Activated CD4-positive, CD25-positive, alpha-beta regulatory T cell treated with anti-CD3 and anti-CD28 coated beads, Interleukin-2, amount 50 U/mL, for 72 hours (primary cell): ENCODE results near the gene NHLRC1.

Experiments used
- DNase-seq: peaks from one replicate; pipeline ENCODE4 v3.0.0; 2021

NHLRC1 gene

DNA sequence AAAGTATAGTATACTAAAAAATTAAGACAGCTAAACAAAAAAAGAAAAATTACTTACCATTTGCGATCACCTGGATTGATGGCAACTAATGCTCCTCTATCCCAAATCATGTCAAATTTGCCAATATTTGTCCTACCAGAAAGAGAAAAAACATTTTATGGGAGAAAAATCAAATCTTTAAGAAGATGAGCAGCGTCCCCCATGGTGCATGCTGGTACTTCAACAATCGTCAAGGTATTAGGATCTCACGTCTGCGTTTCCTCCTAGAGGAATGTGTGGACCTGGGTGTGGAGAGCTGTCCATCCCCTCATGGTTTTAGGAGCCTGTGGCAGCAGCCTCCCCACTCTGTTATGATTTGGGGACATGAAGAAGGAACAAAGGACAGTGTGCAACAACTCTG, 16.4 kb upstream of the NHLRC1 start:
- DNase-seq: no peak

DNA sequence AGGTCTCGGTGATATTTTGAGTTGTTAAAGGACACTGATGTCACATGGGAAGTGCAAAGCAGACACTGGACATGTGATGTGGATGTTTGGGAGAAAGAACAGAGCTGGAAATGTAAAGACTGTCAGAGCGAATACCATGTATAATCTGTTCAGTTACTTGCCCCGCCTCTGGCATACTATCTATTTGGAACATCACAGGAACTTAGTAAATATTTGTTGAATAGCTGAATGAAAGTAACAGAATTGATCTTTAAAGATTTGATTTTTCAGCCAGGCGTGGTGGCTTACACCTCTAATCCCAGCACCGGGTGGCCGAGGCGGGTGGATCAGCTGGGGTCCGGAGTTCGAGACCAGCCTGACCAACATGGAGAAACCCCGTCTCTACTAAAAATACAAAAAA, 13.8 kb upstream of the NHLRC1 start:
- DNase-seq: no peak

DNA sequence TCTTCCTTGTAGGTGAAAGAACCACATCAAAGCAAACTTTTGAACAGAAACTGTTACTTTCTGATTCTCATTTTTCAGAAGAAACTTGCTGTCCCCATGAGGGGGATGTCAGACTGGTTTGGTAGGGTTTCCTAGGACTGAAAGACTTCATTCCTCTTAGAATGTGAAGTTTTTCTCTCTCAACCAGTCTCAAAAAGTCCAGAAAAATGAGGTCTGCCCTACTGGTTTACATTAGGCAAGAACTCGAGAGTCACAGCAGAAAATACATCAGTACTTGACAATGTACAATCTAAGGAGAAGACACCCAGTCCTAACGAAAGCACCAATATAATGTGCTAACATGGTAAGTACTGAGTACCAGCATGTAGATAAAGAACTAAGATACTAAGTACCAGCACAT, 12.7 kb upstream of the NHLRC1 start:
- DNase-seq: no peak

DNA sequence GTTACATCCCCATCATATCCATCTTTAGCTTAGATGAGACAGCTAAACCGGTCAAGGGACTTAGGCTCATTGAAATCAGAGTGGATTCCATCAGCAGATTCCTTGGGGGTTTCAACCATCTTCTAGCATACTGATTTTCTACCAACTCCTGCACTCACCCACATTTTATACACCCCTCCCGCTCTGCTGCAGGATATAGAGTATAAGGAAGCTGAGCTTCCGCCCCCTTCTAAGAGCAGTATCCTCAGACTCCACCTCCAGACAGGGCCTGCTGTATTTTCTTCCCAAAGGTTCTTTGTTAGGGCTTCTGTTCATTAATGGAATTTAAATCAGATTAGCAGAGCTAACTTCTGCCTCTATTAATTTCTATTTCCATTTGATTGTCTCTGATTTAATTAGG, 9.9 kb upstream of the NHLRC1 start:
- DNase-seq: no peak

DNA sequence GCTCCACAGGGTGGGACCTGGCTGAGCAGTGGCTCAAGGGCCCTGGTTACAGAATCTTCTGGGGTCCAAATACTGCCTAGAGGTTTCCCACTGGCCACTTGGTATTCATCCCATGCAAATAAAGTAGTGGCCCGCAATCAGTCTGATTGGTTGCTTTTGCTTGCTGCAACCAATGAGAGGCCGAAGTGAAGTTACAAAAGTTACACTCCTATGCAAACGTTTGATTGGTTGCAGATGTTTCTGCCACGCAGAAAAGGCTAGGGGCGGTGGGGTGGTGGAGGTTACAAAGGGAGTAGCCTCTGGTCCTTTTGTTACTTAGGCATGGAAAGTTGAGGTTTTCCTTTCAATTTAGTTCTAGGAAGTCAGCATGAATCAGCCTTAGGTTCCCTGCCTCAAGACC, 3.6 kb upstream of the NHLRC1 start:
- DNase-seq: no peak

DNA sequence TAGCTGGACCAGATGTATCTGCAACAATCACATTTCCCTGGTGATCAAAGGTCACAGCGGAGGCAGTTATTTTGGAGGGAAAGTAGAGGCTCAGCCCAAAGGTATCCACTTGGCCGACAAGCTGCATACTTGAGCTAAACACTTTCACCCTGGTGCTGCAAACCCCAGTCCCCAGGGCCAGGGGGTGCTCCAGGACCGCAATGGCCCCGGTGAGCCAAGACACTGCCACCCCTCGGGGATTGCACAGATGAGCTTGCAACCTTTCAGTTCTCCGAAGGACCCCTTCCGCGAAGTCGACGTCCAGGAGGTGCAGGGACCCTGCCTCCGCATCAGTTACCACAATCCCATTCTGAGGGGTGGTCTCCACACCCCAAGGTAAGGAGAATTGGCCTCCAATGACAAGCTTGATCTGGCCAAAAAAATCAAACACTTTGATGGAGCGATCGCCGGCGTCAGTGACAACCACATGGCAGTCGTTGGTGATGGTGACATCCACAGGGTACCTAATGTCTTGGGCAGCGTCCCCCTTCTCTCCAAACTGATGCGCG, 823 bp downstream of the NHLRC1 start:
- no peak for DNase-seq

DNA sequence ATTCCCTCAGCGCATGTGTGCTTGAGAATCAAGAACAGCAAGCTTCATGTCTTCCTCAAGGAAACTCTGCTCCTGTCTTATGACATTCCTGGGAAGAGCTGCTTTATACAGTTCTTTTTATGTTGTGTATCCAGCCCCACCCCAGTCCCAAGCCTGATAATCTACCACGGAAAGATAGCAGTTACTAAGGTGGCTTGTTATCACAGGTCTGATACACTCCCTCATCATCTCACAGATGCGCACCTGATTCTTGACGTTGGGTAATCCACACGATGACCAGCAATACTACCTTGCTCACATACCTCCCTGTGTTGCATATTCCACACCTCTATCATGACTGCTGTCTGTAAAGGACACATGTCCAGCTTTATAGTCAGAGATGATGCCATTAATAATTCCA, 3.2 kb downstream of the NHLRC1 start:
- no peak for DNase-seq

DNA sequence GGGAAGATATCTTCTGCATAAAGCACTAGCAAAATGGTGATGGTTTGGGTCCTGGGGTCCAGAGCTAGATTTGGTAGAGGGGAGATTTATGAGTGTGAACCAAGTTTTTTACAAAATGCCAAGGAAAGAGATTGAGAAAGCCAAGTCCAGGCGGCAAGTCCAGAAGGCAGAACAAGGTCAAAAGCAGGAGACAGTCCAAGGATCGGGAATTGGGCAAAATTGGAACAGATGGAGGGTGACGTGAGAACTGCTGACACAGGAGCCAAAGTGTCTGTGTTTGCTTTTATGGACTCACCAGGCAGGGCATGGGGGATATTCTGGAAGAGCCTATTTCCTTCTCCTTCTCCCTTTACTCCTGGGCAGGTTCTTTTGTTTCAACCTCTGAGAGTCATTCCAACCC, 4.1 kb downstream of the NHLRC1 start:
- no peak for DNase-seq

DNA sequence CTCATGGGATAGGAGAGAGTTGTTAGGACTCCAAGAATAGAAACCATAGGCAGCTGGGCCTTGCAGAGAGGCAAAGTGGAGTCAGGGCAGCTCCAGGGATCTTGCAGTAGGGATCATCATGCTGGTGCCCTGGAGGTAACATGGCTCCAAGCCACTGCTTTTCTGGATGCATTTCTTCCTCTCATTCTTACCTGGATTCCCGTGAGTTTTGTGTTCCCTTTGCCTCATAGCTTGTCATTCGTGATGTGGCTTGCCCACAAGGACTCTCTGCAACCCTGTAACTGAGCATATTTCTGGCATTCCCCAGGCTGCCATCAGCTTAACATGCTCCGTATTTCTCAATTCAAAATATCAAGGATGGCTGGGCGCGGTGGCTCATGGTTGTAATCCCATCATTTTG, 5.3 kb downstream of the NHLRC1 start:
- no peak for DNase-seq

DNA sequence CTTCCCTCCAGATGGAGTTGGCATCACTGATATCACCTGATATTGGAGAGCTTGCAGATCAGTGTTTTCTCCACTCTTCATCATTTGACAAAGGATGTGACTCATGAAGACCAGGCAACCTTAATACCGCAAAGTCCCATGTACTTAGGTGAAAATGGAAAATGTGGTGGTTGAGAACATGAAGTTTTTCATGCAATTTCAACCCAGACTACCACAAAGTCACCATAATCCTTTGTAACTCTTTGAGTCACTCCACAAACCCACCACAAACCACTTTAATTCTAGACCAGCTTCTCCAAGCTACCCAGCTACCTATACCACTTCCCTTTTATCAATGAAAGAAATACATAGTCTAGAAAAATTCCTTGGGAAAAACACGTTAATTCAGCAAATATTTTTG, 7.1 kb downstream of the NHLRC1 start:
- DNase-seq: no peak

DNA sequence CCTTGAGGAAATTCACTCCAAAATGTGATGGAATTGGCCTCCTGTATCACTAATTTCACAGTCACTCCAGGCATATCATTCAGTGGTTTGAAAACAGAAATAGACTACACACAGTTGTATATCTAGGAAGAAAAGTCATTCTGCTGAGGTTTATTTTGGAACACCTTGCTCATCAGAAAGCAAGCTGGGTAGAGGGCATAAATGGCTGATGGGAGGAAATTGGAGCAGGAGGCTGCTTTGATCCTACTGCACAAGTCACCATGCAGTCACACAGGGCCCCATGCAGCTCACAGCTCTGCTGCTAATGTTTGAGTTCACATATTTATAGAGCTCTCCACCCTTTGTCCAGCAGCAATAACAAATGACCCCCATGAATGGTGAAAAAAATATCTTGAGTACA, 12.3 kb downstream of the NHLRC1 start:
- no peak for DNase-seq

DNA sequence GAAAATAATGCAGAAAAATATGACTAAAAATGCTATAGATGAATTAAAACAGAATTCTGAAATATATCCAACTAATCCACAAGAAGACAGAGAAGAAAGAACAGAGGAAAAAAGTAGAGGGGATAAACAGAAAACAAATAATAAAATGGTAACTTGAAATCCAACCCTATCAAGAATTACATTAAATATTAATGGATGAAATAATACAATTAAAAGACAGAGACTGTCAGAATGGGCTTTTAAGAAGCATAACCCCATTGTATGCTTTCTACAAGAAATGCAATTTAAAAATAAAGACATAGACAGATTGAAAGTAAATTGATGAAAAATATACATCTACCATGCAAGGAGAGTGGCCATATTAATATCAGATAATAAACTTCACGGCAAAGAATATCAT, 15.4 kb downstream of the NHLRC1 start:
- no peak for DNase-seq

DNA sequence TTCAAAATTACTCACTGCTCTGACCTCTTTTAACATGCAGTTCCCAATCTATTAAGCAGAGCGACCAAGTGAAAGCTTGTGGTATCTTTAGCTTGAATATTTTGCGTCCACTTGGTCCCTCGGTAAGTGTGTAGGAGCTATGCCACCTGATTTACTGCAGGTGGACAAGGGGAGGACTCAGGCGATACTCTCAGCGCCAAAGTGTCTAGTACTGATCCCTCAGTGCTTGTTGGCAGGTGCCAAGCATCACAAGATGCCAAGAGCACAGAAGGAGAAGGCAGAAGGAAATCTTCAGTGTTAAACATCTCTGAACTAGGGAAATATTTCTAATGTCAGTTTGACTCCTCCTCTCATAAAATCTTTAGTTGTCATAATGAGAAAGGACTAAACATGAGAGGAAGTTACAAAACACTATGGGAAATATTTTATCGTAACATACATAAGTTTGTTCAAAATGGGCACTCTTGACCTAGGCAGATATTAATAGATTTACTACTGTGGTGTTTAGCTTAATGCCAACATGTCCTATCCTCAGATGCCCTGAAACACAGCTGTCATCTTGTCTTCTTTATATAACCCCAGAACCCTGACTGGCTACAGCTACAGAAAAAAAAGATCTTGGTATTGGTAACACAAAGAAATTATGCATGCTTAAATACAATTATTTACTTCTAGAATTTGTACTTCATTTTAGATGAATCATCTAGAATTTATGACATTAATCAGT, 19.5 kb downstream of the NHLRC1 start:
- DNase-seq: no peak

DNA sequence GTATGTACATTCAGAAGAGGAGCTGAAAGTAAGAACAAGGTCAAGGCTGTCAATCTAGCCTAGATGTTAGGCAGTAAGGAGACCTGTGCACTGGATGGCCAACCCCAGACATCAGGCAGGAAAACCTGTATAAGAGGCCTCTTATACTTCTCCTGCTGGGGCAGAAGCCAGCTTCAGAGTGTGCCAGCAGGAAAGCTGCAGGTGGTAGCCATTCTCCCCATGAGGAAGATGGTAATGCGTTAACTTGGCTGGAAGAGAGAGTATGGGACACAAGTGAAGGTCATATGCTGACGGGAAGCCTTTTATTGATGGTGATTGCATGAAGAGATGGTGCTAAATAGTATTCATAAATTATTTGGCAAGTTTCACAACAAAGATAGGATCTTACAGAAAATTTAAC, 20.6 kb downstream of the NHLRC1 start:
- DNase-seq: no peak

DNA sequence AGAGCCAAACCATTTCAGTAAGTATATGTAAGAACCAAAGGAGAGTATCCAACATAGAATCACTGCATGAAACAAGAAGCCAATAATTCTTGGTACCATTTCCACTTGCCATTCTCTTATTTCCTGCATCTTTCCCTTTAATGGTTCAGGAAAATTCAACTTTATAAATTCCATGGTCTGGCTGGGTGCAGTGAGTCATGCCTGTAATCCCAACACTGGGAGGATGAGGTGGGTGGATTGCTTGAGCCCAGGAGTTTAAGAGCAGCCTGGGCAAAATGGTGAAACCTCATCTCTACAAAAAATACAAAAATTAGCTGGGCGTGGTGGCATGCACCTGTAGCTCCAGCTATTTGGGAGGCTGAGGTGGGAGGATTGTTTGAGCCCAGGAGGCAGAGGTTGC, 21.2 kb downstream of the NHLRC1 start:
- DNase-seq: no peak

DNA sequence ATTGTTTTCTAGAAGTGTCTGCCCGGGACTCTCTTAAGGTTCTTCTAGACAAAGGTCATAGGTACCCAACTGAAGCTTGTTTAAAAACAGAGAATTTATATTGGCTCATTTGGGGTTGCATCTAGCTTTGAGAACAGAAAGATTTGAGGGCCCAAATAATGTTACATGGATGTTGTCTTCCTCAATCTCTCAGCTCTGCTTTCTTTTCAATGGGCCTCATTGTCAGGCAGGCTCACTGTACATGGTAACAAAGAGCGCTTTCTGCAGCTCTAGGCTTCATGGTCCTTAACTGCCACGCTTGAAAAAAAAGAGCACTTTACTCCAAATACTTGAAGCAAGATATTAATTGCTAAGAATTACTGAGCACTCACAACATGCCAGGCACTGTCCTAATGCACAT, 22.2 kb downstream of the NHLRC1 start:
- DNase-seq: no peak

DNA sequence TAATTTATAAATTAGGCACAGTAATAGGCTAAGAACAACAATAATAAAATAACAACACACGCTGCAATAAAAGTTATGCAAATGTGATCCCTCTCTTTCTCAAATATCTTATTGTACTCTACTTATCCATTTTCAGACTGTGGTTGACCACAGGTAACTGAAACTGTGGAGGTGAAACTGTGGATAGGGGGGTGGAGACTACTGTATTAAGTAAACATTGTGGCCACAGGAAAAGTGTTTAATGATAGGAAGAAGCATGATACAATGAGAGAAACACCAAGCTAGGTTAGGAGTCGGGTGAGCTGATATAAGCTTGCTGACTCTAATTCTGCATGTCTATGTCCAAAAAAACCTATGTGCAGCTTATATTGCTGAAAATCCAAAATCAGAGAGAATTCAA, 23.0 kb downstream of the NHLRC1 start:
- no peak for DNase-seq

DNA sequence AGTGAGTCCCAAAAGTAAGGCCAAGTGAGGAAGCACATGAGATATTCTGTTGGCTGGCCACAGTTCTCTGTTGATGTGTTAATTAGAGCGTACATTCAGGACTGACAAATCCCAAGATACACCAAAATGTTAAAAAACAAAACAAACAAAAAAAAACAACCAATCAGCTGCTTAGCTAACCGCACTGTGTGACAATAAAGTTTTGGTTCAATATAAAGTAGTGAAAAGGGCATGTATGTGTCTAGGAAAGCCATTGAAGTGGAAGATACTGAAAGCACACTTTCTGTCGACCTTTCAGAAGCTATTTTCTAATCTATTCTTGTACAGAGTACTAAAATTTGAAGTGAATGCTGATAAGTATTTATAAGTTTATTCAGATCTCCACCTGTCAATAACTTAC, 26.1 kb downstream of the NHLRC1 start:
- no peak for DNase-seq

DNA sequence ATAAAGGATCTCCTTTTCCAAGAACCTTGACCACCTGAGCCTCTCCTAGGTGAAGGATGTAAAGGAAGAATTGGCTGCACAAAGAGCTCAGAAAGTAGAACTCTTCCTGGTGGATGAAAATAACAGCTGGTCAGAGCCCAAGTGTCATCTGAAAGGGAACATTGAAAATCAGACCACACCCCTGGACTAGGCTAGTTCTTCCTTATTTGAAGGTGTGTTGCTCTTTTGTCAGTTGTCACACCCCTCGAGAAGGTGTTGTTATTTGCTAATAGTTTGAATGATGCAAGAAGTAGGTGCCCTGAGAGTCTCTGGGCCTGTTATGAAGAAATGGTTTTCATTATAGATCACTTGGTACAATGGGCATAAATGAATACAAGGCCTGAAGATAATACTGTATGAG, 31.1 kb downstream of the NHLRC1 start:
- no peak for DNase-seq

DNA sequence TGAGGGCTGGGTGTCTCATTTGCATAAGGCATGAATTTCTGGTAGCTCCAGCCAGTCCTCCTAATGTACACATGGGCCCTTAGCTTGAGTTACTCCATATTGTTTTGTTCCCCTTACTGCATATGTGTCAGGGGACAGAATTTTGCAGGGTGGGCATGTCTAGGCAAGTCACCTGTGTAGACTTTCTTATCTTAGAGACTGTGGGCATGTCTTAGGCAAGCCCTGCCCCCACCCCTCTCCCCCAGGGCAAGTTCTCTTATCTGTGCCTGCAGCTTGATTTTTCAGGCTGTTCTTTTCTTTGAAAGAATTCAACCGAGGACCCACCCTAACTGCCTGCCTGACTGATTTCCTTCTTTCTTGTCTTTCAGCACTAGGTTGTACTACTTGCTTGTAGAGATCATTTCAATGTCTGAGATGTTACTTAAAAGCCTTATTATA, 32.1 kb downstream of the NHLRC1 start:
- DNase-seq: no peak

DNA sequence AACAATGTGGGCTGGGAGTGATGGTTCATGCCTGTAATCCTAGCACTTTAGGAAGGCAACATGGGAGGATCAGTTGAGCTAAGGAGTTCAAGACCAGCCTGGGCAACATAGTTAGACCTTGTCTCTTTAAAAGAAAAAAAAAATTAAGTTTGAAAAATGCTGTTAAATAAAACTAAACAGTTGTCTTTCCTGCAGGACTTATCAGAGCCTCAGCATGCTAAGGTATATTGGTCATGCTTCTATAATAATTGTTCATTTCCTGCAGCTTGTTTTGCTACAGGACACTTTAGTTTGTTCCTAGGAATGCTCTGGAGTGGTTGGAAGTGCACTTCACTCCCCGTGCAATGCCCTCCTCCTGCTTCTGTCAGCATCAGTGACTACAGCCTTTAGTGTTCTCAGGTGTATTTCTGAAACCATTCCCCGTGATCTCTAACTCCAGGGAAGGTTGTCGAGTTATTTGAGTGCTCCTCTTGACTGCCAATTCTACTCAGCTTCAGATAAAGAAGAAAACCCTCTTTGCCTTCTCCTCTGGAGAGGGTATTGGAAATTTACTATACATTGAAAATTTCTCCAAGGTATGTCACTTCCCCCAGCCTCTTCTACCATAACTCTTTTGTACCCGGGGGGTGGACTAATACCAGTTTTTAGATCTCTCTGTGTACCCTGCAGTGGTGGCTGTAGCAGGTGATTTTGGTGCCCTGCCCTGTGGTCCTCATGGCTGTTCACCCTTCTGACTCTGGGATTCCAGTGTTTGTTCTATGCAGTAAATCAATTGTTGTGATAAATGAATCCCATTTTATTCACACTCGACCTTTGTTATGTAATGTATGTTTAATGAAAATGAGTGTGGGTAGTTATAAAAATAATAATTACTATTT, 33.8 kb downstream of the NHLRC1 start:
- DNase-seq: no peak

DNA sequence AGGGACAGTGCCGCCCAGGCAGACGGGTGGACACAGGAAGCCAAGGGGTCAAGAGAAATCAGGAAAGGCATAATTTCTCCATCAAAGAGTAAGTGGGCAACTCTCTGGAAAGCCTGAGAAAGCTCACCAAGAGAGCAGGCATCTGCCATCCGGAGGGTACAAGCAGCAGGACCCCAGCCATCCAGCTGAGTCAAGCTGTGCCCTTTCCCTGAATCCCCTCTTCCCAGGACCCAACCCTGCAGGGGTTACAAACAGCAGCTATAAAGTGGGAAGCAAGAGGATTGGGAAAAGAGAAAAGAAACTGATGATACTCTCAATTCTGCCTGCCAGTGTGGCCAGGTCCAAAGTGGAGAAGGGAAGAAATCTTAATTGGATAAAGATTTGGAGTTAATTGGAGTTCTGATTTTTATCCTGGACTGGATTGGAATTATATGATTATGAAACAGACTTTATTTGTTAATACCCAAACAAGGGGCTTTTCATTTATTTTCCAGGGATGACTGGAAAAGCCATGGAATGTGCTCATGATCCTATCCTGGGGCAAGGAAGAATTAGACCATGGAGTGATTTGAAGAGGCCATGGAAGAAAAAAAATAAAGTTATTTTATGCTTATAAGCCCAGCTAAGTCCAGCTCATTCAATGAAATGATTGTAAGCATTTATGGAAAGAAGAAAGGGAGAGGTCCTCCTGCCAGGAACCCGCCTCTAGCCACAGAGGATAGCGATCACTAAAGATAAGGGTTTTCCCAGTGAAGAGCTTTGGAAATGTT, 34.9 kb downstream of the NHLRC1 start:
- no peak for DNase-seq

DNA sequence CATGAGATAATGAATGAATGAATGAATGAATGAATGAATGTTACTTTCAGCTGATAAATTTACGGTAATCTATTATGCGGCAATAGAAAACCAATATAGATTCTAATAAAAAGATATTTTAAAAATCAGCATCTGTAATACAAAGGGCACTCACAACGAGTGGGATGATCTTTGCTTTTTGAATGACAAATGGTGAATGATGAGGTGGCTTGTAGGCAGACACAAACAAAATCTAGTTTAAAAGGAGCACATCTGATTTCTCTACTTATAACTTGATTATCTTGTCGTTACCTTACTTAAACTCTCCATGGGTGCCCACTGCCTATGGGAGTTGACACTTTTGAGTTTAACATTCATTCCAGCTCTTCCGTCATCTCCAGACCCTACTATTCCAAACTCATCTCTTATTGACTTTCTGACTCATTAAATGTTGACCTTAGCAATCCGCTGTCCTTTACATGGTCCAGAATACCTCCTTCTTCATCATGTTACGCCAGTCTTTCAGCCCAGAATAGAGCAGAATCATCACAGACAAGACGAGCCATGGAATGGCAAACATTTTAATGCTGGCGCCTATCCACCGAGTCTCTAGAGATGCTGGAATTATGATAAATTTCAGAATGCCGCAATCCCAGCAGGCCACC, 41.3 kb downstream of the NHLRC1 start:
- no peak for DNase-seq
